M059J (cell line): Measurements from ENCODE around the gene PRR5L. TPM values are rescaled to one million over a fixed set of nuclear protein-coding genes. Genes with fewer than 3 reads are reported as not detected.

Source experiments
- DNase-seq: peaks from one replicate; pipeline ENCODE4 v3.0.0-alpha.2; 2012; ENCODE audit warnings: low read depth
- total RNA-seq: library from RNA; depleted of rRNA; stranded (reverse); fragments of >200 nt; shearing (Covaris generic); gene quantifications from 2 replicates; pipeline ENCODE4 v1.2.3, GENCODE V29; 2014; rRNA removed

Gene PRR5L
- 72.9 and 81.1 TPM in 2 replicates for total RNA-seq

DNA sequence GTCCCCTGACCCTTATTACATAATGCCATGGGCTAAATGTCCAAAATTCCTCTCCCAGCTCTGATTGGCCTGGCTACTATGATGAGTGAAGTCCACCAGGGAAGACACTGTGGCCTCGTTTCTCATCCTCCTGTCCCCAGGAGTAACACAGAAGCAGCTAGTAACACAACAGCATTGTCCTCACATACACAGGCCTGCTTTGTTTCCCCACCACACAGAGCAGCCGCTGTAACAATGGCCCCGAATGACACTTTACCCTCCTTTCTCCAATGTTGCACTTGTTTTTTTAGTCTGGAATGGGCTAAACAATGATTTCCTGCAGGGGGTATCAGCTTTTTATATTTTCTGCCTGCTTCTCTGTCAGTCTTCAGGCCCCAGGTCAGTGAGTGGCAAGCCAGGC, at the start of gene PRR5L:
Gene PRR5L (plus strand): TSS at position 363 of the 400 bp plus-strand sequence. CDS start 104,834 bp downstream, outside the sequence.
- DNase-seq = no peak

GRCh38 chr11:36247493-36247892, 48.6 kb upstream of the PRR5L start:
- DNase-seq = no peak

- DNase-seq = no peak
These were observed 47.7 kb upstream of the PRR5L start for GRCh38 chr11:36248436-36248835.

DNA sequence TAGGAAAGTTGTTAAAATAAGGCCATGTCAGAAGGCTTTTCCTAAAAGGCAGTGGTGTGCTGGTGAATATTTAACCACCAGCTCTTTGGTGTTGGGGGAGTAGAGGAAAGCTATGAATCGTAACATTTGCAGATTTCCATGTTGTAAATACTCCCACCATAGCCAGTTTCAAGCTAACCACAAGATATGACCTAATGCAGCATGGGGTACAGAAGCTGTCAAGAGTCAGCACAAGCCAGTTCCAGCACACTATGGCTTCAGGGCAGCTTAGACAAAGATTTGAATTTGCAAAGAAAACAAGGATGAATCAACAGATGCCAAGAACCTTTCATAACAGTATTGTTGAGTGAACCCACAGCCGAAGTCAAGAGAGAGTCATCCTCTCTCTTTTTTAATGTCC, 46.8 kb upstream of the PRR5L start:
- DNase-seq = peak; percentile 94

DNA sequence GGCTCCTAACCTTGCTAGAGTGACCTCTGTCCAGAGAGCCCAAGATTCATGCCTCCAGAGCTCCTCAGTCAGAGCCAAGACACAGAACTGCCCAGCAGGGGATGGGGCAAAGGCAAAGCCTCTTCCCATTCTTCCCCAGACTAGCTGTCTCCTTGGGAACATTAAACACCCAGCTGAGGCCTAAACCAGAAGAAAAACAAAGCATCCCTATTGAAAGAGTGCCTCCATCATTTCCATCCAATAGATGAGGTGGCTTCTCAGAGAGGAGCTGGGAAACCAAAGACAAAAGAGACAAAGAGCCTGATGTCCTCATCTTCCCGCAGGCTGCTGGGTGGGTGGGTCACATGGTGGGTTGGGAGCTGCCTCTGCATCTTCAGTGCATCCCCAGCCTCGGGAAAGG, 44.3 kb upstream of the PRR5L start:
- no peak for DNase-seq

DNA sequence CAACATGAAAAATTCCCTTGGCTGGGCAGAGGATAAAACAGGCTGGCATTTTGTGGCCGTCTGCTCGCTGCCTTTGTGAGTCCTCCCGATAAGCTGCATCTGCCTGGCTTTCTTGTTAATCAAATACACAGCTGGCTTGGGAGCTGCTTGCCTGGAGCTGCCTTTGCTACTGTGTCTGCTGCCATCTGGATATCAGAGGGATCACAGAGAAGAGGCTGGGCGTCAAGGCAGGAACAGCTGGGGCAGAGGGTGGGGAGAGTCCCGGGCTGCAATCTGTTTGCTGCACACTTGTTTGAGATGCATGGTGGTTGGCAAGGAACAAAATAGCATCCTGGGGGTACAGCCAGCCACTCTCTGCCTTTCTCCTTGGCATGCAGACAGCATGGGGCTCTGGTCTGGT, 42.9 kb upstream of the PRR5L start:
- DNase-seq = no peak

DNA sequence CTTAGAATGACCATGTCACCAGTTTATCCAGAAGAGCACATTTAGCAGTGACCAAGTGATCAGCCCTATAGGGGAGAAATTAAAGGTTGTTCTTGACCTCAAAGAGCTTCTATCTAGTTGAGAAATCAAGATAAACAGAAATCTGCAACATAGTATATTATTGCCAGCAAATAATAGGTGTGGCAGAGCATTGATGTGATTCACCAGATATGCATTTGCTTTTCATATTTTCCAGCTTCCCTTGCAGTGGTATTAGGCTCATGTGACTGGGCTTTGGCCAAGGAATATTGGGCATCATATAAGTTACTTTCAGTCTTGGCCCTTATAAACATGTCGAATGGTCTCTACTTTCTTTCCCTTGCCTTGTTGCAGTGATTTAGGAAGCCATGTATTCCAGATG, 41.4 kb upstream of the PRR5L start:
- peak; percentile 36 for DNase-seq

DNA sequence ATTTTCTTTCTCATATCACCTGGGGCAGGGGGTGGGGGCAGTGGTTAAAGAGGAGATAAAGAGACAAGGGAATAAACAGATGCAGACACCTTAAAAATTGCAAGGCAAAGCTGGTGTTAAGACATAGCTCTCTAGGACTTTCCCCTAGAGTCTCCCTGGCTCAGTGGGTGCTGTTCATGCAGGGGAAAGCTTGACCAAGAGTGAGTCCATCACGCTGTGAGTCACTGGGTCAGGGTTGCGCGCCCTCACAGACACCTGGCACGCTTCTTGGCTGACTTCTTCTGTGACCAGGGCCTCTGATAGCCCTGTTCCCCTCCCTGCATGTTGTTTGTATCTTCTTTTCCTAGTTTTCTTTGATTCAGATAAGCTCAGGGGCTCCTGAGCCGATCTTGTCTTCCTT, 38.7 kb upstream of the PRR5L start:
- peak; percentile 76 for DNase-seq

DNA sequence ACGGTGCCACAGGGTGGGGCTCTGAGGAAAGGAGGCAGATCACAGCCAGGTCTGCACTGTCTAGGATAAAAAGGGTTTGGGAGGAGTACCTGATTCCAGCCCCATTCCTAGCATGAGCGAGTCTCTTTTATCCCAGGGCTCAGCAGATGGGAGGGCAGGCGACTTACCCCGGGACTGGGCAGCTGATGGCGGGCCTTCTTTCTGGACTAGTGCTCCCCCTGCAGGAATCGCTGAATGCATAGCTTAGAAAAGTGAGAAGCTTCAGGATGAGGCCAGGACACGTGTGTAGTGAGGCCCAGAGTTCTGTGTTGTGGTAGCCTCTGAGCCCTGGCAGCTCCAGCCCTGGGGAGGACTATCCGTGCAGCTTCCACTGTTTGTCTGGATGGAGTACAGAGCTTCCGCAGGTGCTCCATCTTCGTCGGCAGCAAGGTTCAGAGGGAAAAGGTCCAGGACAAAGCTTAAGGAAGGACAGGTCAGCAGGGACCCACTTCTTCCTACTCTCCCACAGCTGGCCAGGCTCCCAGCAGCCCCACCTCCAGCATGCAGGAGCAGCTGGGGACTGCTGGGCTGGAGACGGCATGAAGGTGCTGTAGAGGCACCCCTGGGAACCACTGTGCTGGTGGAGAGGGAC, 37.2 kb upstream of the PRR5L start:
- peak; percentile 68 for DNase-seq

- no peak for DNase-seq
These were observed 35.0 kb upstream of the PRR5L start for GRCh38 chr11:36261094-36261493.

- no peak for DNase-seq
These were observed 31.8 kb upstream of the PRR5L start for GRCh38 chr11:36264011-36264972.

GRCh38 chr11:36264973-36265344, 31.1 kb upstream of the PRR5L start:
- no peak for DNase-seq

GRCh38 chr11:36265793-36266628, 30.1 kb upstream of the PRR5L start:
- peak; percentile 48 for DNase-seq

- no peak for DNase-seq
These were observed 29.3 kb upstream of the PRR5L start for GRCh38 chr11:36266767-36267166.

DNA sequence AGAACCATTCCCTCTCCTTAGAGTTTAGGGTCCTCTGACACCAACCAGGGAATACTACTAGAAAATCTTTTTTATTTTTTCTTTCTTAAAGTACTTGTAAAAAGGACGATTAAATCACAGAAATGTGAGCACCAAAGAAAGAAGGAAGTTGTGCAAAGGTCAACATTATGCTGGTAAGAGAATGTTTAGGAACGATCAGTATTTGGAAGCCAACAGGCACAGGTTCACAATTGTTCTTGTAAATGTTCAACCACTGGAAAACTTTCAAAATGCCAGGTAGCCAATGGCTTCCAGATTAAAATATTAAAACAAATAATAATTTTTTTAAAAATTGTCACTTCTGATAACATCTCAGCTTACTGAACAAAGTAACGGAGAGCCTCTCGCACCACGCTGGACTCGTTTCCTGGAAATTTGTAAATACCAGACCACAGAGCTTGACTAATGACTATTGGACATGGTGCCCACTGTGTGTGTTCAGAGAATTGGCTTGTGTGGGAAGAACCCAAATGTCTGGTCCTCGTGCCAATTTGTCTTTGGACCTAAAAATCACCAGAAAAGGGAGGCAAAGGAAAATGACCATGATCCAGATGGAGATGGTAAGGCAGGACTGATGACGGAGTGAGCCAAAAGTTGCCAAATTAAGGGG, 27.6 kb upstream of the PRR5L start:
- no peak for DNase-seq

DNA sequence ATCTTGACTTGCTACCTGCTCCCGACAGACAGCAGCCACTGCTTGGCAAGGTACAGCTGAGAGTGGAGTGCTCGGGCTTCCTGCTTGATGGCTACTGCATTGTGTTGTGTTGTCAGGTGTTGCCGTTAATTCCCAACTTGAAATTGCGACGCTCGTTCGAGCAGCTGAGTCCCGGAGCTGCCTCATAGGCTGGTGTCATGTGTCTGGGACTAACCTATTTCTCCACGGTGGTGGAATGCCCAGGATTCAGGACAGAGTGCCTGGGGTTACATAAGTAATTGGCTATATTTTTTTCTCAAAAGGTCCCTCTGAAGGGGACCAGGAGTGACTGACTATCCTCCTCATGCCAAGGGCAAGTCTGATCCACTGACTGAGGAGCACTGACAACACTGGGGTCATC, 25.4 kb upstream of the PRR5L start:
- no peak for DNase-seq

- peak; percentile 72 for DNase-seq
These were observed 24.2 kb upstream of the PRR5L start for GRCh38 chr11:36271794-36272407.

- DNase-seq = peak; percentile 24
These were observed 23.0 kb upstream of the PRR5L start for GRCh38 chr11:36273110-36273509.

DNA sequence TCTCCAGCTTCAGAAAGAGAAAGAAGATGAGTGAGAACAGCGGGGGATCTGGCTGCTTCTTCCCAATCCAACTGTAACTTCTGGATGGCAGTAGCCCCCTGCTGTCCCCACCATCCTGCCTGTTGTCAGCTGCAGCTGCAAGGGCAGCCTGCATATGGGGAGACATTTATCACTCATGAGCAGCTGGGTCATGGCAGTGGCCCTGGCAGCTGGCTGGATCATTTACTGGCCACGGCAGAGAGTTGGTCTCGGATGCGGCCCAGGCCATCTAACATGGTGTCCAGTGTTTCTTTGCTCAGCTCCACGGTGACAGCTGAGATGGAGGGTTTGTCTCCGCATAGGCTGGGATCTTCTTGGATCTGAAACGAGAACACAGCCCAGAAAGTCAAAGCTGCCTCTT, 21.7 kb upstream of the PRR5L start:
- no peak for DNase-seq

- DNase-seq = peak; percentile 18
These were observed 17.4 kb upstream of the PRR5L start for GRCh38 chr11:36278531-36279282.
